Measurements from ENCODE around the gene ERBB4.
"Not testable (repeated sequence)": the region's sequence is repeated elsewhere in the genome, so short reads cannot be mapped to it uniquely, and the experiment has no call there.

ERBB4 gene

DNA sequence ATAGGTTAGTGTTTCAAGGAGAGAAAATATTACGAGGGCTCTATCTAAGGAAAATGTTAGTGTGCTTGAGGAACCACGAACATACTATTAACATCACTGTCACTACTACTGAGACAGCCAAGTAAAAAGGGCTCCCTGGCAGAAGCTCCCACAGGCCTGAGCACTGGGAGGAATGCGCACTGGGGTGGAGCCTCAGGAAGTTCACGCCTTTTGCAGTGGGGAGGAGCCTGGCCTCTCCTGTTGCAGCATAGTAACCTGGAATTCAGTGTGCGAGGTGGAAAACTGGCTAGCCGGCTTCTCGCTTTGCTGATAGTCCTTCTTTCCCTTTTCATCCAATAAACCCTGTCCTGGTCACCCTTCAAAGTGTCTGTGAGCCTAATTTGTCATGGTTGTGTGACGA is 250.3 kb downstream of the ERBB4 start:
- no peak for DNase-seq

DNA sequence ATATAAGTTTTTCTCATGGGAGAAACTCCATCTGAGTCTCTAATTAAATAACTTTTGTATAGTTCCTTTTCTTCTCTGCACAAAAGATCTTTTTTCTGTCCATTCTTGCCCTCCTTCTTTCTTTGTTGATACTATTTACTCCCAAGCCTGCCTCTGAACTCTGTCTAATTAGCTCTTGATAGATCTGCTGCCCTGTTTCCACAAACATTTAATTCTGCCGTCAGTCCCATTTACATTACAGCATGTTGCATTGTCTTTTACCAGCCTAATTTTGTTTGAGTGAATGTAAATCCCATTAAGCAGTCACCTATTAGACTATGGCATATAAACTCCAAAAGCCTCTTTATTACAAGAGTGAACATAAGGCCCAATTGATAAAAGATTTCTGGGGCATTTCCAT is 254.4 kb downstream of the ERBB4 start:
- peak; percentile 56 for DNase-seq

DNA sequence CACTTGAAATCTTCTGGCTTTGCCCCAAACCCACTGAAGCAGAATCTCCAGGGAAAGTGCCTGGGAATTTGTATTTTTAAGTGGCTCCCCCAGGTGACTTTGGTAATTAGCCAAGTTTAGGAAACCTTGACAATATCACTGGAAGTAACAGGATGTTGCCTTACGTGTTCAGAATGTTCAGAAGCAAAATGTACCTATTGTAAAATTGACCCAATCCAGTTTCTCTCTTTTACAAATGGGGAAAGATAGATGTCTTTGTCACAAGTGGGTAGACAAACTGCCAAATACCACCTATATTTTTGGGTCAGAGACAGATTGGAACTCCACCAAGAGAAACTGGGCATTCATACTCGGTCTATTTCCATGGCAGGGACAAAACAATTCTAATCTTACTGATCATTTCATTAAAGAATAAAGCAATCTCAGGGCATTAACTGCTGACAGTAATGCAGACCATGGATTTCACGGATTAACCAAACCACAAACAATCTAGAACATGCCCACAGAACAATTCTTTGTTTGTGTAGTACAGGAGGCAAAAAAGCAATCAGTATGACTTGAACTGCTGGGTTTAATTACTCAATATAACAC is 255.8 kb downstream of the ERBB4 start:
- DNase-seq = no peak

DNA sequence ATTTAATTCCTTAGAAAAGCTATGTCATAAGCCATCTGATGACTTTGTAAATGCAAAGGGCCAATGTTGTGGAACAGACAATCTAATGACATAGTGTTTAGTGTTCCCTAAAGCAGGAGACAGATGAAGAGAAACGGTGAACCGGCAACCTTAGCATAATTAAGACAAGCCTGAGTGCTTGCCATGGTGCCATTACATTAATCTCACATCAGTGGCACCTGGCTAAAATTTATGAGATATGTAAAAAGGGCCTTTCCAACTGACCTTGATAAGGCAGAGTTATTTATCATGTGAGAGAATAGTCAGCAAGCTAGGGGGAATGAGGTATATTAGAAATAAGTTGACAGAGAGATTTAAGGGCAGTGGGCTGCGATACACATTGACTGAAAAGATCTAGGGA is 261.8 kb downstream of the ERBB4 start:
- no peak for DNase-seq

DNA sequence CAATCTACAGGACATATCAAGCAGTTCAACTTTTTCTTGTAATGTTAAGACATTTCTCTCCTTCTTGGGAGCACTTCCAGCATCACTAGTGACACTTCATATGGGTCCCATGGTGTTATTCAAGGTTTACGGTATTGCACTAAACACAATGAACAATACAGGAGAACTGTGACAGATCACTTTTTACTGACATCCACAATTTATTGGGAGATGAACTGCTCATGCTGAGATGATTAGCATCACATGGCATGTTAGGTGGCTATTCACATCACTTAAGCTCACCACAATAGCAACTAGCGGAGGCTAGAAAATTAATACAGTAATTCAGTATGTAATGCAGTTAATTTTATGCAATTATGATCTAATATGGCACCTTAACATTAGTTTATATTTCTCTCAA is 264.4 kb downstream of the ERBB4 start:
- no peak for DNase-seq

DNA sequence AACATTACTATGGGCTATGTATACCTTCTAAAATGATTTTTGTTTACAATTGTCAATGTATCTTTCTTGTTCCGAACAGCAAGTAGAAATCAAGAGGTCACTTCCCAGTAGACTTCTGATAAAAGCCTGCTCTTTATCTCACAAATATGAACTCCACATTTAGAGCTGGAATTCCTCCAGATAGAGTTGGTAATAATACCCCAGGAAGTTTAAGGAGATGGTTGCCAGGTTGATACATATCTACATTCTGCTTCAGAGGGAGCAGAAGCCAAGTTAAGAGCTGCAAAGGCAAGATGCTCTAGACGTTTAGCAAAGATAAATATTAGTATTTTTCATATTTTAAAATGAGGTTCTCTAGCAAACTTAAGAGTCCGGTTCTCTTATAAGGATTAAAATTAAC is 267.0 kb downstream of the ERBB4 start:
- DNase-seq = no peak

DNA sequence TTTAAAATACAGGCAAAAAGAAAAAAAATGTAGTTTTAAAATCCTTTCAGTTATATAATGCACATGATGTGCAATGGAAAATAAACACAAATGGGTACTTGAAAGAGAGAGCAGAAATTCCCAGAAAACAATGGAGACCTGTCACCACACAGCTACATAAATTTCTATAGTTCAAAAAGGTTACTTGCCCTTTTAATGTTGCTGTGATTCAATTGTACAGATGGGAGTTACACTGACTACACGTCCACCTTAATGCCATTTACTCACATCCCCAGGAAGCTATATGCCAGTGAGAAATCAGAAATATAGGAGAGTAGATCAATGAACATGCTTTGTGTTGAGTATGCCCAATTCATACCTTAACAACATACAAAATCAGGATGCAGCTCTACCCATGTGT is 269.6 kb downstream of the ERBB4 start:
- DNase-seq = no peak

DNA sequence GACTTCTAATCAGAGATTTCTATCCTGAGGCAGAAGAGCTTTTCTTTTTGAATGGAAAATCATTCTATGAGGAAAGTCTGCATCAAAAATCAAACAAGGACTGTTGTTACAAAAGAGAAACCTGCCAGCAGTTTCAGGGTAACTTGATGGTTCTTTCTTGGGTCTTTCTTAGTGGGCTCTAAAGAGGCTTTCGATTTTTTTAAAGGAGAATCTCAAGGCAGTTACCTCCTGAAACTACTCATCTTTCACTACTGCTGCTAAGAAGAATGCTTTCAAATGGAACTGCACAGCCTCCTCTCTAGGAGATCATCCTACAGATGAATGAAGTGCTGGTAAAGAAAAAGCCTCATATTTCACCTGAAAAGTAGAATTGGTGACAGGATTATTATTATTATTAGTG is 272.3 kb downstream of the ERBB4 start:
- no peak for DNase-seq

DNA sequence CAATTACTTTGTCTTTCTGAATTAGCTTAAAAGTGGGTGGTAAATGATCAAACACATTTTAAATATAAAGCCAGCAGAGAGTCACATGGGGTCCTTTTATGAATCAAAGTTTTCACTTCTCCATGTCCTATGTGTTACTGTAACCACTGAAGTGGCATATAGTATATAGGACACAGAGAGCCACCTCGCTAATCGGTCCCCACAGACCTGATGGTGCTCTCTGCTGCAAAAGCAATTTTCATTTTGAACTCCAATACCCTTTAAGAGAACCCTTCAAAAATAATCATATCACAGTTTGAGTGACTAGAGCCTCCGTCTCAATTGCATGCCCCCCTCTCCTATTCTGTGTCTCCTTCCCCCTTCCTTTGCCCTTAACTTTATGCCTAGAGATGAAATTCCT is 272.8 kb downstream of the ERBB4 start:
- peak; percentile 74 for DNase-seq

DNA sequence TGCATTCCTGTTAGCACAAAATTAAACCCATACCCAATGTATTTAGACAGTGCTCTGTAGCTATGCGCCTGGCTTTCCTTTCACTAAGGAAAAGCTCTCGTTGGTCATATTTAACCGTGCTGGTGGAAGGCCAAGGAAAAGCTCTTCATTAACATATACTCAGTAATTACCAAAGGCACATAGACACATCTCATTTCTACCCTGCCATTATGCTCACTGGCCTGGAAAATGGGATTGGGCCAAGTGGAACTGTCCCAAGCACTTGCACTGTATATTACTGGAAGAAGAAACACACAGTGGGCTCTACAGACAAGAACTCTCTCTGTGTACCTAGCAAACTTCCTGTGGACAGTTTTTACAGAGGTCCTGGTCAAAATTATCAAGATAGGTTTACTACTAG is 274.4 kb downstream of the ERBB4 start:
- no peak for DNase-seq

DNA sequence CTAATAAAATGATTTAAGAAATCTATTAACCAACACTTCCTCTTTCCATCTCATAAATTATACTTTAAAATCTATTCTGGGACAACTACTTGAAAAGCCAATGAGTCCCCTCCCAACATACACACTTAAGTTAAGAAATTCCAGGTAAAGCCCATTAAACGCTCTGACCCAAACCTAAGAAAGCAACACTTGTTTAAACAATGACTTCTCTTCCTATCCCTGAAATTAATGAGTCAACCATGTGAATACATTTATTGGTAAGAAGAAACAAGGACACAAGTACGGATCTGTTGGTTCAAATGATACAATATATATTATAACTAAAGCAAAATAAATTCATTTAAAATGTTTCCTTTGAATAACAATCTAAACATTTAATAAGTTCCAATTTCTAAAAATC is 279.4 kb downstream of the ERBB4 start:
- no peak for DNase-seq

DNA sequence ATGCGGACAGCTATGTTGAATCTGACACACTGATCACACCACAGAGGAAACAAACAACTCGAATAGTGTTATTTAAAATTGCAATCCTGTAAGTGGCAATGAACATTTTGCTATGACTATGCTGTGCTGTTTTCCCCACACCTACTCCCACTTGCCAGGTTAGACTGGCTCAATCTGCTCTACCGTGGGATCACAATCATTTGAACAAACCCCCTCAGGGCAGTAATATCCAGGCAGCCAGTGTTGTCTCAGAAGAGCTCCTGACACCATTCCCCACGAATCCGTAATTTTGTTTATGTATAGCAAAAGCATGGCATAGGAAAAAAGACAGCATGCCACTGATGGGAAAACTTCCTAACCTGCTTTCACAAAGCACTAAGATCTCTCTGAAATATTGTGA is 284.3 kb downstream of the ERBB4 start:
- no peak for DNase-seq

DNA sequence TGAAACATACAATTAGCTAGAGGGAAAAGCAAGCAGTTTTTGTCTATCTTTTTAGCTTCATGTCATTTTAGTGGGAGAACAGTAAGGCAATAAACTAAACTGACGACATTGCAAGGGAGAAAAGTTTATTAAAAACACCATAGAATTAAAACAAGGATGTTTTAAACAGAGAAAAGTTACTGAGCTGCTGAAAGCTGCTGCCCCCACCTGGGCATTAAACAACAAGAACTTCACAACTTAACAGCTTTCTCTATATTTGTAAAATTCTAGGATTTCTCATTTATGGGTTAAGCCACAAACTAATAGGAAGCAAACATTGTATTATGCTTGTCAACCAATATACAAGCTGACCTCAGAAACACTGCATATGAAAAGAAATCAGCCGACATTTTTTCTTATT is 289.2 kb downstream of the ERBB4 start:
- DNase-seq = no peak

DNA sequence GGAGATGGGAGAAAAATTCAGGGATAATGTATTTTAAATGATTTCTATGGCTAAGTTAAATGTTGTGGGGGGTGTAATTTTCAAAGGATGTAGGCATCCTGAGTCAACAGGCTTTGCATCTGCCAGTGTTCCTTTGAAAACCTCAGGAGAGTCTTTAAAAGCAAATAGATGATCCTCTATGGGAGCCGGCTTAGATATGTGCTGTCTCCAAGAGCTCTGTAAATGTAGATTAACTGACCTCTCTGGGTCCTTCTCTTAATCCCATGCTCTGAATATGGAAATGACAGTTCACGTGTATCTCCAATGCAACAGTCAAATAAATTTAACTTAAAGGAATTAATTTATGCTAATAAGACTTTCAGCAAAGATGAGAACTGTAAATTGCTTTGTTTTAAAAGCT is 292.7 kb downstream of the ERBB4 start:
- no peak for DNase-seq

DNA sequence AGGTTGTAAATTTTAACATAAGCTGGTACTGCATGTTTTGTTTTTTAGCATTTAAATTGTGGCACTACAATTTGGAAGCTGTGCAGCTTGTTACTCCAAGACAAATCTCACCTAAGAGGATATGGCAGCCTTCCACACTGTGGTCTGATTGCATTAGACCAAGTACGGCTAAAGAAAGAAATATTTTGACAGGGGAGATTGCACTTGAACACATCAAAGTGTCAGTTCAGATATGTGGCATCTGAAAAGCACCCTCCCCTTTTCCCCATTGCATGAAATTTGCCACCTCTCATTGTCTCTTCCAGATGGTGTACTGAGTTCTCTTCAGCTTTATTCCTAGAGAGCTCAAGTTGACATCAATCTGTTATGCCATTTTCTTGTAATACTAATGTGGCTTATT is 295.9 kb downstream of the ERBB4 start:
- DNase-seq = peak; percentile 92

DNA sequence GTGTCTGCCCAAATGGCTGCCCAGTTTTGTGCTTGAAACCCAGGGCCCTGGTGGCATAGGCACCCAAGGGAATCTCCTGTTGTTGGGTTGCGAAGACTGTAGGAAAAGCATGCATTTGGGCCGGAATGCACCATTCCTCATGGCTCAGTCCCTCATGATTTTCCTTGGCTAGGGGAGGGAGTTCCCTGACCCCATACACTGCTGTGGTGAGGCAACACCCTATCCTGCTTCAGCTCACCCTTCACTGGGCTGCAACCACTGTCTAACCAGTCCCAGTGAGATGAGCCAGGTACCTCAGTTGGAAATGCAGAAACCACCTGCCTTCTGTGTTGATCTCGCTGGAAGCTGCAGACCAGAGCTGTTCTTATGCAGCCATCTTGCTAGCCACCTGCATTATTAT is 300.4 kb downstream of the ERBB4 start:
- not testable (repeated sequence) for DNase-seq

DNA sequence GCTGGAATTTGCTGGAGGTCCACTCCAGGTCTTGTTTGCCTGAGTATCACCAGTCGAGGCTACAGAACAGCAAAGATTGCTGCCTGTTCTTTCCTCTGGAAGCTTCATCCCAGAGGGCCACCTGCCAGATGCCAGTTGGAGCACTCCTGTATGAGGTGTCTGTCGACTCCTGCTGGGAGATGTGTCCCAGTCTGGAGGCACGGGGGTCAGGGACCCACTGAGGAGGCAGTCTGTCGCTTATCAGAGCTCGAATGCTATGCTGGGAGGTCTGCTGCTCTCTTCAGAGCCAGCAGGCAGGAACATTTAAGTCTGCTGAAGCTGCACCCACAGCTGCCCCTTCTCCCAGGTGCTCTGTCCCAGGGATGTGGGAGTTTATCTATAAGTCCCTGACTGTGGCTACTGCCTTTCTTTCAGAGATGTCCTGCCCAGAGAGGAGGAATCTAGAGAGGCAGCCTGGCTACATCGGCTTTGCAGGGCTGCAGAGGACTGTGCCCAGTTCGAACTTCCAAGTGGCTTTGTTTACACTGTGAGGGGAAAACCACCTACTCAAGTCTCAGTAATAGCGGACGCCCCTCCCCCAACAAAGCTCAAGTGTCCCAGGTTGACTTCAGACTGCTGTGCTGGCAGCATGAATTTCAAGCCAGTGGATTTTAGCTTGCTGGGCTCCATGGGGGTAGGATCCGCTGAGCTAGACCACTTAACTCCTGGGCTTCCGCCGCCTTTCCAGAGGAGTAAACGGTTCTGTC is 301.1 kb downstream of the ERBB4 start:
- no peak for DNase-seq

DNA sequence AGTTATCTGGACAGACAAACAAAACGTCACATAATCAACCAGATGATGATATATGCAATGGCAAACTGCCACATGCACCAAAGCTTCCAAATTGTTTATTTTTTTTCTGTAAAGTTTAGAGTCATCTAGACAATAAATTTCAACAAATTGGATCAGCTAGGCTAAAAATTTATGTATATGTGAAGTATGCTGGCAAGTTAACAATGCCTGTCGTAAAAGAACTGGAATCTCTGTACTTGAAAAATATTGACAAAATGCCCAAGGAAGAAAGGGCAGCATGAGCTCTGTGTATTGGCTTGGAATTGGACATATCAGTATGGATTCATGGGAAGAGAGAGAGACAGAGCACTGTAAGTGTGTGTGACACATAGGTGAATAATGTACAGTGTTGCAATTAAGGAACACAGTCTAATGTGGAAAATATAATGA is 309.8 kb downstream of the ERBB4 start:
- DNase-seq = no peak

DNA sequence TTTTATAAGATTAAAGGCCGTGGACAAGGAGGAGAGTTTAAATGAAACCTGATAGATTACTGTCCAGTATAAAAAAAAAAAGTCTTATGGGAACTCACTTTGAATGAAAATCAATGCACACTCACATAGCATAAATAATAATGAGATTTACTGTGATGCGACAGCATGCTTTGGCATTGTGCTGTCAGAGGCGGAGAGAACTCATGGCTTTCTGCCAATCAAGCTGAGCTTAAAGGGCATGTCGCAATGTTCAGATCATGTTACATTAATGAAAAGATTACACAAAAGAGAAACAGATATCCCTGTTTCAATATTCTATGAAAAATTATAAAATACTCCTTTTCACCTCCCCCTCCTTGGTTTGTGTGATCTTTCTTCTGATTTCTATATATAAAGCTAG is 310.8 kb downstream of the ERBB4 start:
- DNase-seq = peak; percentile 80

DNA sequence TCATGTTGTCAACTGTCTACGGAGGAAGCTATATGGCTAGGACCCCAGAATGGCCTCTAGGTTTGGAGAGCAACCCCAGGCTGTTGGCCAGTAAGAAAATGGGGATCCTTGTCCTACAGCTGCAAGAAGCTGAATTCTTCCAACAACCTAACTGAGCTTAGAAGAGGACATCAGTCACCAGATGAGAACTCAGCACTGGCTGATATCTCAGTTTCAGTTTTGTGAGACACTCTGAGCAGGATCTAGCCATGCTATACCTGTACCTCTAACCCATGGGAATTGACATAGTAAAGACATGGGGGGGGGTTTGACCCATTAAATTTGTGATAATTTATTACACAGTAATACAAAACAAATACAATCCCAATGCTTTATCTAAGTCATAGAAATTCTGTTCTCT is 312.5 kb downstream of the ERBB4 start:
- no peak for DNase-seq

DNA sequence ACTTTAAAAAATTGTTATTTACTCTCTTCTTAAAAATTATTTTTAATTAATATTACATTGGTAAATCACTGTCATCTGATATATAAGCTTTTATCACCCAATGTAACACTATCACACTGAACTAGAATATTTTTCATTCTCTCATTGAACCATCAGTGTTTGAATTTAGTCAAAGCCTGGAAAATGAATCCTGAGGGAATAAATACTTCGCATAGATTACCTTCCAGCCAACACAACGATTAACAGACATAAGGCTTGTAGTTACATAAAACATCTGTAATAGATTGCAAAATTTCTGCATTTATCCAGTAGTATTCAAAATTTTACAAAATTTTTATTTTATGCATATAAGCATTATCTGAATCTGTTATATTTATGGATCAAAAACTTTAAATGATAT is 314.9 kb downstream of the ERBB4 start:
- DNase-seq = no peak

DNA sequence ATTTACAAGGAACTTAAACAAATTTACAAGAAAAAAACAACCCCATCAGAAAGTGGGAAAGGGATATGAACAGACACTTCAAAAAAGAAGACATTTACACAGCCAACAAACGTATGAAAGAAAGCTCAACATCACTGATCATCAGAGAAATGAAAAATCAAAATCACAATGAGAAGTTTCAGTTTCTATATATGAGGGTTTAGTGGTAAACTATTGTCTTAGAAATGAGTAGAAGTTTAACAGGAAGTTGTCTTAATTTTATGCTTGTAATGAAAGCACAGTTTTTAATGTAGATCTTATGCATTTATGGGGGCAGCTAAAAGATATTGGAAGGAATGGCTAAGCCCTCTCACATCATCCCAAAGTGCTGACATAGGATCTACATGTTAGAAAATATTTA is 325.4 kb downstream of the ERBB4 start:
- DNase-seq = no peak

DNA sequence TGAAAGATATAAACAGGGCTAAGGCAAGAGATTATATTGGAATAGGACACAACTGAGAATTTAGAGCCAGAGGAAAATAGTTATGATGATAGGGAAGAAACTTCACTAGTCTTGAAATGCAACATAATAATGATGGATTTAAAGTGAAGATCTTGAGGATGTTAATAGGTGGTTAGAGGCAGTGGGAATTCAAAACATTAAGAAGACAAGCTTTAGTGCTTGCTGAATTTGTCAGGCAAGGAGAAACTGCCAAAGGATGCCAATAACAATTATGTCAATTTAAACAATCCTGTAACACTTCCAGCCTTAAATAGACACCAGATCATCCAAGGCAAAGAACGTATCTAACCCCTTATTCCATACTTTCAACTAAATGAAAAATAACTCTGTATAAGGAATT is 330.1 kb downstream of the ERBB4 start:
- DNase-seq = no peak

DNA sequence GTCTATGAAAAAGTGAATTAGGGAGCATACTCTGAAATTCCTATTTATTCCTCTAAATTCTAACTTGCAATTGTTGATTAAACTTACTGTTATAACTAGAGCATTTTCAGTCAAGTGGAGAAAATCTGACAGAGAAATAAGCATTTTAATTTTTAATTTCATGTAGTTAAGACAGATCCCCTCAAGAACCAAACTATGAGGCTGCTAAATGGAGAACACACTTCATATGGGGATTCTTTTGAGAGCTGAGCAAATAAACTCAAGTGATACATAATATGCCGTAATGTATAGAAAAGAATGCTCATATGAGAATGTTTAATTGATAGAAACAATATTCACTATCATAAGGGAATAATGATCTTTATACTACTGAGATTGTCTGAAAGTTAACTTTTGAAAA is 340.8 kb downstream of the ERBB4 start:
- DNase-seq = no peak

DNA sequence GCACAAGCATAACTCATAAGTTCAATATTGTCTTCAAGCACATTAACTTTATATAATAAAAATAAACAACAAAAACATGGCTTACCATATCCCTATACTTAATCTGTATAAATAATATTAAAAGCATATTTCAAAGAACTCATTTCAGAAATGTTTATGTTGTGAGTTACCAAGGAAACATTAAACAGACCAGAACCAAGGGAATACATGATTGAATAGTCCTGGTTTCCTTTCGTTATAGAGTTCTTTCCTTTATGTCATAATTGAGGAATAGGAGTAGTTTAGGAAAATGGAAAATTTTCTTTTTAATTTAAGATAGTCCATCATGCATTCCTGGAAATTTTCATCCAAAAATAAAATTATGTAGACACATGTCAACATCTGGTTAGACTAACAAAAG is 343.0 kb downstream of the ERBB4 start:
- DNase-seq = no peak
